Muscle of leg (tissue), 11 donors: ENCODE data around the gene KCNQ1. TPM values are rescaled to one million over a fixed set of nuclear protein-coding genes. Genes with fewer than 3 reads are reported as not detected.
A peak's percentile ranks its signal among the peaks of the same experiment; 100 is the strongest.

Source experiments
- DNase-seq: peaks from one replicate; pipeline ENCODE4 v3.0.0; 2013
- H3K27ac ChIP-seq: one replicate; pipeline ENCODE4 v1.5.1; 2013; ENCODE audit warnings: mild to moderate bottlenecking, low read length, control low read depth
- H3K27me3 ChIP-seq: one replicate; pipeline ENCODE4 v1.6.1; 2013; ENCODE audit warnings: low read length; ENCODE audit not compliant: control insufficient read depth, insufficient read depth
- H3K36me3 ChIP-seq: one replicate; pipeline ENCODE4 v1.6.1; 2013; ENCODE audit warnings: low read length; ENCODE audit not compliant: control insufficient read depth, insufficient read depth
- H3K4me1 ChIP-seq: one replicate; pipeline ENCODE4 v1.6.1; 2013; ENCODE audit warnings: low read length; ENCODE audit not compliant: control insufficient read depth, insufficient read depth
- H3K4me3 ChIP-seq: one replicate; pipeline ENCODE4 v1.5.1; 2013; ENCODE audit warnings: low read length, control low read depth
- H3K9me3 ChIP-seq: replicated peaks from 2 replicates; pipeline ENCODE4 v1.6.1; 2013; ENCODE audit warnings: low read depth, low read length; ENCODE audit not compliant: control insufficient read depth
- WGBS: methylation state at CpG from one replicate; pipeline ENCODE4 v1.1.5; 2013; ENCODE audit warnings: missing lambda C conversion rate; ENCODE audit not compliant: insufficient coverage; 5-methylcytosine and 5-hydroxymethylcytosine counted together
- polyA plus RNA-seq, 8 donors: library from polyadenylated mRNA; unstranded; fragments of 120-200 nt; gene quantifications; one replicate each; pipeline versions ENCODE4 v1.2.1 to v1.2.3, GENCODE V29; 2013; ENCODE audit warnings: inconsistent platforms in 1 of 8, low replicate concordance in 1 of 8; ENCODE audit not compliant: insufficient read length in 8 of 8, insufficient read depth in 1 of 8
- total RNA-seq: library from RNA; stranded (reverse); fragments of 120-200 nt; gene quantifications from one replicate; pipeline ENCODE4 v1.2.4, GENCODE V29; 2013

KCNQ1 gene
- total and polyA plus RNA-seq, 9 donors = 0.84 to 4.1 (median 2.6) TPM

DNA sequence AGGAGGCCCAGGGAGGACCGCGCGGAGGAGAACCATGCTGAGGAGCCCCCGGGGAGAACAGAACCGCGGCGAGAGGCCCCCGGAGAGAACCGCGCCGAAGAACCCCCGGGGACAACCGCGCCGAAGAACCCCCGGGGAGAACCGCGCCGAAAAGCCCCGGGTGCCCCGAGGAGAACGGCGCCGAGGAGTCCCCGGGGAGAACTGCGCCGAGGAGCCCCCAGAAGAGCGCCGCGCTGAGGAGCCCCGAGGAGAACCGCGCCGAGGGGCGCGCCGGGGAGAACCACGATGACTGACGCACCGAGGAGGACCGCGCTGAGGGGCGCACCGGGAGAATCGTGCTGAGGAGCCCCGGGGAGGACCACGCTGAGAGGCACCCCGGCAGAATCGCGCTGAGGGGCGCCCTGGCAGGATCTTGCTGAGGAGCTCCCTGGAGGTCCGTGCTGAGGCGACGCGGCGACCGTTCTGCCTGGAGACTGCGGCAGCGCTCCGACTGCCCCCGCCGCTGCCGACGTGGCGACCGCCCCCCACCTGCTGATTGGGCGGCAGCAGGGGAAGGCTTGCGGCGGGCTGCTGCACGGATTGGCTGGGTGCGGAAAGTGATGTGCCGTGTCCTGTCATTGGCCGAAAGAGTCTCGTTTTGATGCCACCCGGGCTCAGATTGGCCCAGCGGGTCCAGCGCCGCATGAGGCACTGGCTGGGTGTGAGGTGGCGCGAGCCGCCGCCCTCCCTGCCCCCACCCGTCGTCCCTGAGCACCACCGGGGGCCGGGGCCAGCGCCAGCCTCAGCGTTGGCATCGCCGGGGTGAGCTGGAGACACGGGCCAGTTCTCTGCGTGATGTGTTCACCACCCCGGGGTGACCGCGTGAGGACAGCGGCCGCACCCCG is 255.0 kb downstream of the KCNQ1 start, which contains the start of gene KCNQ1OT1:
TSS of gene KCNQ1OT1 (minus strand) at position 464 of the 884 bp plus-strand sequence.
- Histone ChIP-seq H3K27me3 (no peaks in the 10 kb centered on the region), H3K9me3 (no peaks in the 10 kb centered on the region), H3K27ac (peak within 1 kb of the TSS; percentile 94), H3K4me3 (peak within 1 kb of the TSS; percentile 89), H3K4me1 (peaks cover 66% of the 10 kb centered on the region), H3K36me3 (no peaks in the 10 kb centered on the region)
- 44% methylated on average over 98 of the region's 98 CpGs for WGBS
- peak; percentile 98 for DNase-seq

DNA sequence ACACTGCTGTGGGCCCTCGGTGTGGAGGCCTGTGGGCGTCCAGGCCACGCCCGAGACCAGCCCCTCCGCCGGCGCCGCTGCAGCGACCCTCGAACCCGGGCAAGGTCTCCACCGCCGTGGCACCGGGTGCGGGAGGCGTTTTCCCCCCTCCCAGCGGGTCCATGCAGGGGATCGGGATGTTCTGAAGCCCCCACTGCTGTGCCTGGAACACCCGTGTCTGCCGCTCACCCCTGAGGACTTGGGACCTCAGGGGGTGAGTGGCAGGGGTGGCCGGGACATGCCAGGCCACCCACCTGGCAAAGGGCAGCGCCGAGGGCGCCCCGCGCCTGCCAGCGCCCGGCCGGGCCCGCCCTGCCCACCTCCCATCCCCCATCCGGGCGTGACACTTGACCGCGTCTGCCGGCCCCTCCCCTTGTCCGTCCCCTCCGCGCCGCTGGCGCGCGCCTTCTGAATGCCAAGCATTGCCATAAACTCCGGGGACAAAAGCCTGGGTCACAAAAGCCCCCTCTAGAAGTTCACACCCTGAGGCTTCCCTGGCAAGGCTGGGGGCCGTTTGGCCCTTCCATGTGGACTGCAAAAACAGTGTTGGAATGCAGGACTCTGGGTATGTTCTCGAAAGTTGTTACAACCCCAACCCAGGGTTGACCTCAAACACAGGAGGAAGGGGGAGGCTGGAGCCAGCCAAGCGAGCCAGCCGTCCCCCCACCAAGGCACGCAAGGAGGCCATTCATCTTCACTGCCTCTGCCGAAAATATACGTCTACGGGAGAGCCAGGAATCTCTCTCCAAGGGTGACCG is 255.8 kb downstream of the KCNQ1 start:
- Histone ChIP-seq H3K27me3 (no peaks in the 10 kb centered on the region), H3K4me3 (peak overlapping the region; percentile 46), H3K9me3 (no peaks in the 10 kb centered on the region), H3K4me1 (peaks cover 65% of the 10 kb centered on the region), H3K27ac (peak overlapping the region; percentile 94), H3K36me3 (no peaks in the 10 kb centered on the region)
- WGBS = 54% methylated on average over 38 of the region's 52 CpGs
- DNase-seq = peak; percentile 67

GRCh38 chr11:2701230-2701629 is 256.4 kb downstream of the KCNQ1 start:
- peaks cover 1% of the 10 kb centered on the region for H3K9me3 ChIP-seq
- no peaks in the 10 kb centered on the region for H3K27me3 ChIP-seq
- WGBS = 78% methylated on average over 5 of the region's 7 CpGs
- no peak overlapping the region for H3K4me3 ChIP-seq
- no peak for DNase-seq
- H3K36me3 ChIP-seq = no peaks in the 10 kb centered on the region
- peaks cover 69% of the 10 kb centered on the region for H3K4me1 ChIP-seq
- peak overlapping the region; percentile 94 for H3K27ac ChIP-seq

GRCh38 chr11:2701898-2702434 is 257.2 kb downstream of the KCNQ1 start:
- H3K36me3 ChIP-seq = no peaks in the 10 kb centered on the region
- peaks cover 73% of the 10 kb centered on the region for H3K4me1 ChIP-seq
- DNase-seq = no peak
- peaks cover 2% of the 10 kb centered on the region for H3K9me3 ChIP-seq
- H3K27me3 ChIP-seq = no peaks in the 10 kb centered on the region
- H3K27ac ChIP-seq = peak overlapping the region; percentile 94
- no CpG with 5 or more reads among the region's 5 CpGs for WGBS
- no peak overlapping the region for H3K4me3 ChIP-seq

DNA sequence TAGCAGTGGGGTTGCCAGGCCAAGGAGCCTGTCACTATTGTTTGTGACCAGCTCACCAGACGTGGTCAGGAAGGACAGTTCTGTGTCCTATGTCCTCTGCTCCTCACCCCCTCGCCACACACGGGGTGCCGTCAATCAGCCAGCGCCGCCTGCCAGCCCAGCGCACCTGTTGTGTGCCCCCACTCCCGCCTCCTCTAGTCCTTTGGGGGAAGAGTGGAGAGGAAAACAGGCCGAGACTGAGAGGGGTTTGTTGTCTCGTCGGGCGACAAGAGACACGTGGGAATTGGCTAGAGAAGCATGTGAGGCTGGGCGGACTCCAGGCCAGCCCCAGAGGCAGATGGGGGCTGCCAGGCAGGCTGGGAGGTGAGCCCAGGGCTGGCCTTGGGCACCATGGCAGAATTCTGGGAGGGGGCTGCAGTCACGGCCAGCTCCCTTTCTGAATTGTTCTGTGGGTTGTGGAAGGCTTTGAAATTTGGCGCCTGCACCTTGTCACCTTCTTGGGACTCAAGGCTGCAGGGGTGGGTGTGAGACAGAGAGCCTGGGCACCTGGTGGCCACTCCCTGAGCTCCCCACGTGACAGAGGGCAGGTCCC is 258.1 kb downstream of the KCNQ1 start:
- Histone ChIP-seq H3K27ac (peak overlapping the region; percentile 94), H3K4me3 (no peak overlapping the region), H3K27me3 (no peaks in the 10 kb centered on the region), H3K36me3 (no peaks in the 10 kb centered on the region), H3K4me1 (peaks cover 80% of the 10 kb centered on the region), H3K9me3 (peaks cover 2% of the 10 kb centered on the region)
- peak; percentile 88 for DNase-seq
- 40% methylated on average over 9 of the region's 17 CpGs for WGBS

DNA sequence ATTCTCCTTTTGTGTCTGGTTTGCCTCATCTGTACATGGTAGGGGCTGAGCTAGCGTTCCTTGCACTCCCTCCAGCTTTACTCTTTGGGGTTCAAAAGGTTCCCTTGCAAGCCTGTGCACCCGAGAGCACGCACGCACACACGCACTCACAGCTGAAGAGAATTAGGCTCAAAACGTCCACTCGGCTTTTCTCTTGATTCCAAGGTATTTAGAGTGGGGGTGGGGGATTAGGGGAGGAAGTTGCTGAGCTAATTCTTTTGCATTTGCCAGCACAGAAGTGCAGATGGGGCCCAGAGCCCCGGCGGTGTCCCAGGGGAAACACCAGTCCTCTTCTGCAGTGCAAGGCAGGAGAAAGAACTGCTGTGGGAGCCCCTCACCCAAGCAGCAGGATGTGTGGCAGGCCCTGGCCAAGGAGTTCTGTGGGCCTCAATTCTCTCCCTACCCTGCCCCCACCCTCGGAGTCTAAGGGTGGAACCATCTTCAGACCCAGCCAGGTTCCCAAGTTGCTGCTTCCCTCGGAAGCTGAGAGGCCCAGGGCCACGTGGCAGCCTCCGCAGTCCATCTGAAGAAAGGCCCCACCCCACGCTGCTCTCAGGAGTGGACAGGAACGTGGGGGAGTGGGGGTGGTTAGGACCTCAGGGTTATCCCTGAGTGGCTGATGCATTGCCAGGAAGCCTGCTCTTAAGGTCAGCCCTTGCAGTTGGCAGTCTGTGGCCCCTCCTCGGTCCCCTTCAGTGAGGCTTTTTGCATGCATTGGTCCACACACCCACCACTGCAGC is 258.7 kb downstream of the KCNQ1 start:
- WGBS = 10% methylated on average over 7 of the region's 16 CpGs

DNA sequence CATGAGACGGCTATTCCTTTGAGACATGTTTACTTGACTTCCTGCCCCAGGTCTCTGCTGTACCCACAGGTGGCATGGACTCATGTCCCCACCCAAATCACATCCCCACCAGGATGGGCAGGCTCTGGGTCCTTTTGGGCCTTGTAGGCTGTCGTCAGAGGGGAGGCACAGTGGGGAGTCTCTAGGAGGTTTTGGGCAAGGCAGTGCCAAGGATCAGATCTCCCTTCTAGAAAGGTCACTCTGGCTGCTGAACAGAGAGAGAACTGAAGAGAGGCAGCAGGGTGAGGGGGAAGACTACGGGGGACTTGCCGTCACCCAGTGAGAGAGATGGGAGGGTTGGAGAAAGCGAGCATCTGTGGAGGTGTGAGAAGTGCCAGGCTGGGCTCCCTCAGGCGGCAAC is 259.5 kb downstream of the KCNQ1 start:
- Histone ChIP-seq H3K4me1 (peaks cover 84% of the 10 kb centered on the region), H3K27me3 (no peaks in the 10 kb centered on the region), H3K4me3 (no peak overlapping the region), H3K9me3 (peaks cover 2% of the 10 kb centered on the region), H3K36me3 (no peaks in the 10 kb centered on the region), H3K27ac (peak overlapping the region; percentile 94)
- WGBS = 79% methylated on average over 6 of the region's 6 CpGs
- no peak for DNase-seq

More for the DNA sequence above, 258.7 kb downstream of the KCNQ1 start:
- Histone ChIP-seq H3K36me3 (no peaks in the 10 kb centered on the region), H3K27me3 (no peaks in the 10 kb centered on the region), H3K9me3 (peaks cover 2% of the 10 kb centered on the region), H3K4me3 (no peak overlapping the region), H3K4me1 (peaks cover 80% of the 10 kb centered on the region), H3K27ac (peak overlapping the region; percentile 94)
- DNase-seq = peak; percentile 88

- Histone ChIP-seq H3K27ac (peak overlapping the region; percentile 94), H3K9me3 (peaks cover 2% of the 10 kb centered on the region), H3K4me3 (no peak overlapping the region), H3K27me3 (no peaks in the 10 kb centered on the region), H3K4me1 (peaks cover 87% of the 10 kb centered on the region), H3K36me3 (no peaks in the 10 kb centered on the region)
- DNase-seq = peak; percentile 91
- 61% methylated on average over 7 of the region's 14 CpGs for WGBS
These were observed 260.2 kb downstream of the KCNQ1 start for GRCh38 chr11:2704896-2705606.

DNA sequence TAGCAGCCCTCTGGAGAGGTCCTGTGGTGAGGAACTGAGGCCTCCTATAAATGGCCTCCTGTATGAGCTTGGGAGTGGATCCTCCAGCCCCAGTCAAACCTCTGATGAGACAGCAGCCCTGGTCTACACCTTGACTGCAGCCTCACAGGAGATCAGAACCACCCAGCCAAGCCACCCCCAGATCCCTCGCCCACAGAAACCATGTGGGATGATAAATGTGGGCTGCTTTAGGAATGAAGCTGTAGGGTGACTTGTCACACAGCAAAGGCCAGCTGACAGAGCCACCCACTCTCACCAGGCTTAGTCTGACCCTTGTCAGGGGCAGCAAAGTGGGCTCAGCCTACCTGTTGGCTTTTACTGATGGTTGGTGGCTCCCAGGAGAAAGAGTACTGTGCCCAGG is 261.5 kb downstream of the KCNQ1 start:
- no peak for DNase-seq
- Histone ChIP-seq H3K27me3 (no peaks in the 10 kb centered on the region), H3K4me3 (no peak overlapping the region), H3K36me3 (no peaks in the 10 kb centered on the region), H3K4me1 (peaks cover 79% of the 10 kb centered on the region), H3K9me3 (peaks cover 2% of the 10 kb centered on the region), H3K27ac (peak overlapping the region; percentile 74)
- WGBS = no CpG with 5 or more reads among the region's 1 CpG
